ENCODE data around the gene MYH7. TPM values are rescaled to one million over a fixed set of nuclear protein-coding genes. Genes with fewer than 3 reads are reported as not detected.

The MYH7 gene
- total RNA-seq, 1 donor from 2014 or later: 14,853 TPM

DNA sequence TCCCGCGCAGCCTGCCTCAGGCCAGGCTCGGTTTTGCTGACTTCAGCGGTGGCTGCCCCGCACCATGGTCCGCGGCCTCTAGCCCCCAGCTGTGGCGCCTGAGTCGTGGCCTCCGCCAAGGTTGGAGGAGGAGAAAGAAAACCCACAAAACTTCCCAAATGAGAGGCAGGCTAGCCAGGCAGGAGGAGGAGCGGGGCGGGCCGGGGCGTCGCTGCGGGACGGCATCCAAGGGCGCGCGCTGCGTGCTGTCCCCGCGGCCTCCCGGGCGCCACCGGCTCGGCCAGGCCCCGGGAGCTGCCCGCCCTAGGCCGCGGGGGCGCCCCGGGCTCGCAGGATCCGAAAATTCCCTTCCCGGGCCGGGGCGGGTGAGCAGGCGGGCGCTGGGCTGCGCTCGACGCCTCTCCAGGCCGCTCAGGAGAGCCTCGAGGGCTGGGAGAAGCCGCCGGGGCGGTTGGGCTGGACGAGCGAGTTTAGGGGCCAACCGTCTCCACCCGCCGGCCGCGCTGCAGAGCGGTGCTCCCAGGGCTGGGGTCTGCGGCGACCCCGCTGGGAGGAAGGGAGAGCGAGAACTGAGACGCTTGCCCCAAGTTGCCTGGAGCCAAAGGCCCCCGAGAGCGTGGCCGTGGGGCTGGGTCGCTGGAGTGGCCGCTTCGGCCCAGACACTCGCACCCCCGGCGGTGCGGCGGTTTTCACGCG is 70.3 kb downstream of the MYH7 start, which contains the start of gene EFS:
Gene EFS (minus strand): TSS at position 137 of the 696 bp plus-strand sequence. CDS start 147 bp downstream, outside the sequence.
- DNase-seq: peak; percentile 69

DNA sequence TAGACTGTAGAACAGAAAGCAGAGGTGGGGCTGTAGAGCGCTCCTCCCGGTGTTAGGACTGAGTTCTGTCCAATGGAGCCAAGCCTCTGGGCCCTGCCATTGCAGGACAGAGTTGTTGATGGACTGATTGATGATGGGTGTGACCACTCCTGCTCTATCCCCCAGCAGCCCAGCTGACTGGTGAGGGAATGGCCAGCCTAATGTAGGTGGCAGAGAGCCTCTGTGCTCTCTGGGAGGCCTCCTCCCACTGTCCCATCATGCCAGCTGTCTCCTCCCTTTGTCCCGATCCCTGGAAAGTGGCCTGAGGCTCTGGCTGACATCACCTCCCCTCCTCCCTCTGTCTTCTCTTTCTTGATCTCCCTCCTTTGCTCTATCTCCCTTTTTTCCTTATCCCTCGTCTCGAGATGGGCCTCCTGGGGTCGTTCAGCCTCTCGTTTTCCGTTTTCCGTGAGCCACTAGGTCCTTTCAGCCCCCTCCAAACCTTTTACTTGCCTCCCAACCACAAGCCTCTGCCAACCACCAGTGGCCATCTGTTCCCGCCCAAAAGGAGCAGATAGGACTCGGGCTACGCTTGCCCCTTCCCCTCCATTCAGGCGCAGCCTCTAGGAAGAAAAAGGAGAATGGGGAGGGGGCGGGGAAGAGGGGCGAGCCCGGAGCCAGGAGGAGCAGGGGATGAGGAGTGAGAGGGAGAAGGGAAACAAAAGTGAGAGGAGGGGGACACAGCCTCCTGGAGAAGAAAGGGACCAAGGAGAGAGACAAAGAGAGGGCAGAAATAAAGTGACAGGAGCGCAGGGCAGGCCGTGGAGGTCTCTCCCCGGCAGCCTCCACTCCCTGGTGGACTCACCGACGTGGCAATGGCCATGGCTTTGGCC is 71.1 kb downstream of the MYH7 start:
- DNase-seq: no peak
- no peaks in the 10 kb centered on the region for H3K36me3 ChIP-seq
- TF ChIP-seq, protein P1, sequence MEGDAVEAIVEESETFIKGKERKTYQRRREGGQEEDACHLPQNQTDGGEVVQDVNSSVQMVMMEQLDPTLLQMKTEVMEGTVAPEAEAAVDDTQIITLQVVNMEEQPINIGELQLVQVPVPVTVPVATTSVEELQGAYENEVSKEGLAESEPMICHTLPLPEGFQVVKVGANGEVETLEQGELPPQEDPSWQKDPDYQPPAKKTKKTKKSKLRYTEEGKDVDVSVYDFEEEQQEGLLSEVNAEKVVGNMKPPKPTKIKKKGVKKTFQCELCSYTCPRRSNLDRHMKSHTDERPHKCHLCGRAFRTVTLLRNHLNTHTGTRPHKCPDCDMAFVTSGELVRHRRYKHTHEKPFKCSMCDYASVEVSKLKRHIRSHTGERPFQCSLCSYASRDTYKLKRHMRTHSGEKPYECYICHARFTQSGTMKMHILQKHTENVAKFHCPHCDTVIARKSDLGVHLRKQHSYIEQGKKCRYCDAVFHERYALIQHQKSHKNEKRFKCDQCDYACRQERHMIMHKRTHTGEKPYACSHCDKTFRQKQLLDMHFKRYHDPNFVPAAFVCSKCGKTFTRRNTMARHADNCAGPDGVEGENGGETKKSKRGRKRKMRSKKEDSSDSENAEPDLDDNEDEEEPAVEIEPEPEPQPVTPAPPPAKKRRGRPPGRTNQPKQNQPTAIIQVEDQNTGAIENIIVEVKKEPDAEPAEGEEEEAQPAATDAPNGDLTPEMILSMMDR (IDR thresholded peaks at IDR 0.05; ENCODE audit: borderline replicate concordance): no peak
- peak overlapping the region; percentile 90 for H3K27ac ChIP-seq (replicated peaks)
- peaks cover 36% of the 10 kb centered on the region for H3K4me1 ChIP-seq
- no peaks in the 10 kb centered on the region for H3K9me3 ChIP-seq (replicated peaks)
- H3K27me3 ChIP-seq (ENCODE audit: low read depth): peaks cover 27% of the 10 kb centered on the region
- intact Hi-C loops (cut with micrococcal nuclease): no loop called here
- peak overlapping the region; percentile 72 for H3K4me3 ChIP-seq

More for the DNA sequence above, 70.3 kb downstream of the MYH7 start, which contains the start of gene EFS:
- Histone ChIP-seq H3K4me1 (peaks cover 36% of the 10 kb centered on the region), H3K36me3 (no peaks in the 10 kb centered on the region), H3K27ac (replicated peaks) (peak within 1 kb of the TSS; percentile 90), H3K4me3 (peak within 1 kb of the TSS; percentile 72), H3K9me3 (replicated peaks) (no peaks in the 10 kb centered on the region), H3K27me3 (ENCODE audit: low read depth) (peaks cover 27% of the 10 kb centered on the region)
- intact Hi-C loops (cut with micrococcal nuclease): no loop called here
- TF ChIP-seq, protein P1 (IDR thresholded peaks at IDR 0.05; ENCODE audit: borderline replicate concordance): no peak

Small RNAs within 50 kb of the gene (microRNA-seq; reads per million reads assigned to microRNA genes)
- gene MIR208A (860 reads per million, percentile 83 among the genes with 10 or more reads in this experiment), gene MIR208B (53,355 reads per million, percentile 98 among the genes with 10 or more reads in this experiment)

Other genes with a start within 250 kb of the MYH7 start
- gene RNF212B, start 197.7 kb downstream of the MYH7 start, total RNA-seq: not detected
- 9.1 TPM for gene HOMEZ, start 149.5 kb downstream of the MYH7 start, total RNA-seq
- 9.0 TPM for gene PPP1R3E, start 132.8 kb downstream of the MYH7 start, total RNA-seq
- 37.5 TPM for gene BCL2L2, start 128.8 kb downstream of the MYH7 start, total RNA-seq
- gene PABPN1, start 114.2 kb downstream of the MYH7 start, total RNA-seq: 71.2 TPM
- 9.7 TPM for gene SLC22A17, start 82.8 kb downstream of the MYH7 start, total RNA-seq
- 3.6 TPM for gene EFS, start 70.5 kb downstream of the MYH7 start, total RNA-seq
- not detected for gene IL25, start 62.9 kb downstream of the MYH7 start, total RNA-seq
- gene CMTM5, start 58.6 kb downstream of the MYH7 start, total RNA-seq: 1.0 TPM
- 1,823 TPM for gene MYH6, start 27.4 kb downstream of the MYH7 start, total RNA-seq
- gene NGDN, start 34.0 kb upstream of the MYH7 start, total RNA-seq: 17.2 TPM
- 0.74 TPM for gene ZFHX2, start 116.1 kb upstream of the MYH7 start, total RNA-seq
- 17.2 TPM for gene THTPA, start 120.6 kb upstream of the MYH7 start, total RNA-seq
- 10.4 TPM for gene AP1G2, start 132.1 kb upstream of the MYH7 start, total RNA-seq
- 0.19 TPM for gene JPH4, start 143.1 kb upstream of the MYH7 start, total RNA-seq
- not detected for gene DHRS2, start 200.7 kb upstream of the MYH7 start, total RNA-seq